HepG2 (cell line): ENCODE measurements around the gene CARD9. TPM values are rescaled to one million over a fixed set of nuclear protein-coding genes. Genes with fewer than 3 reads are reported as not detected.

Experiments used
- ATAC-seq: fragments of 200-7000 bp; cut with Tn5 transposase; 3 replicates; pipeline ENCODE4 v1.9.1; 2020; ENCODE audit warnings: mild to moderate bottlenecking, moderate library complexity
- BruUV-seq: library from RNA; stranded (reverse); fragments of 400-500 nt; replicated peaks from 2 replicates; lab custom pipeline; 2021; lab: Mats Ljungman, UMichigan
- CTCF ChIA-PET: fragments of 300-600 bp; formaldehyde crosslinking; extraction: SDS; loops from one replicate; lab custom pipeline; 2021; ENCODE audit warnings: low total read pairs, inconsistent platforms, low intra/inter-chr PET ratio; lab: Yijun Ruan, JAX
- POLR2A ChIA-PET: fragments of 350-600 bp; sonication (Branson Sonifier 250); formaldehyde crosslinking; loops from one replicate; lab custom pipeline; 2020; ENCODE audit warnings: antibody characterized with exemption, inconsistent platforms; lab: Yijun Ruan, JAX
- DNase-seq: peaks from one replicate; pipeline ENCODE4 v3.0.0-alpha.2; 2015; ENCODE audit warnings: low spot score
- FAIRE-seq: peaks from 3 replicates; lab custom pipeline; 2011; peaks lifted over from hg19 to GRCh38; lab: Jason Lieb, UNC
- H2AFZ ChIP-seq: one replicate; pipeline ENCODE4 v1.6.1; 2011; ENCODE audit warnings: low read length, inconsistent platforms
- H3K27ac ChIP-seq: fragments of 300-600 bp; 3 replicates; pipeline ENCODE4 v1.8.0; 2011; ENCODE audit warnings: mixed run types, mild to moderate bottlenecking, mixed read lengths, low read length, inconsistent platforms; ENCODE audit not compliant: insufficient read depth; ENCODE audit errors: extremely low read length
- H3K27me3 ChIP-seq, 2 experiments: fragments of 200-600 bp in 1 of 2; 2 replicates in 1 of 2; 3 replicates in 1 of 2; pipeline versions ENCODE4 v1.6.0 to v1.8.0; 2011; ENCODE audit warnings: low read length in 2 of 2, mild to moderate bottlenecking in 2 of 2, moderate library complexity in 2 of 2, inconsistent platforms in 1 of 2; ENCODE audit not compliant: insufficient read depth in 2 of 2, control insufficient read depth in 1 of 2
- H3K36me3 ChIP-seq, 2 experiments: fragments of 200-600 bp in 1 of 2; replicated peaks in 1 of 2; 2 replicates in 1 of 2; 3 replicates in 1 of 2; pipeline versions ENCODE4 v1.5.1 to v1.8.0; 2011; ENCODE audit warnings: low read length in 2 of 2, inconsistent platforms in 1 of 2; ENCODE audit not compliant: insufficient read depth in 2 of 2, control insufficient read depth in 1 of 2
- H3K4me1 ChIP-seq: 2 replicates; pipeline ENCODE4 v1.5.1; 2012; ENCODE audit warnings: low read length, inconsistent platforms; ENCODE audit not compliant: insufficient read depth
- H3K4me2 ChIP-seq: 2 replicates; pipeline ENCODE4 v1.6.0; 2011; ENCODE audit warnings: low read depth, low read length, inconsistent platforms
- H3K4me3 ChIP-seq, 3 experiments: fragments of 200-600 bp in 1 of 3; sonication (generic), shearing (Covaris generic) in 1 of 3; replicated peaks in 1 of 3; 2 replicates each; pipeline ENCODE4 v1.5.1; 2011 to 2016; ENCODE audit warnings: low read length in 3 of 3, inconsistent platforms in 2 of 3, low read depth in 2 of 3, mild to moderate bottlenecking in 2 of 3, control low read depth in 1 of 3, mixed read lengths in 1 of 3; ENCODE audit not compliant: insufficient read depth in 1 of 3
- H3K79me2 ChIP-seq: one replicate; pipeline ENCODE4 v1.6.1; 2011; ENCODE audit warnings: low read length, inconsistent platforms; ENCODE audit not compliant: insufficient read depth
- H3K9ac ChIP-seq: 2 replicates; pipeline ENCODE4 v1.6.0; 2011; ENCODE audit warnings: mild to moderate bottlenecking, low read depth, low read length, inconsistent platforms; ENCODE audit not compliant: insufficient read depth
- H3K9me3 ChIP-seq: 2 replicates; pipeline ENCODE4 v1.5.1; 2012; ENCODE audit warnings: mild to moderate bottlenecking, low read length
- H4K20me1 ChIP-seq: 2 replicates; pipeline ENCODE4 v1.6.0; 2011; ENCODE audit warnings: inconsistent platforms, mild to moderate bottlenecking, low read length, moderate library complexity; ENCODE audit not compliant: insufficient read depth
- ASH2L ChIP-seq: fragments of 300-600, 200-600 bp; sonication (generic); IDR thresholded peaks from 2 replicates; pipeline ENCODE4 v1.7.0; 2017; ENCODE audit warnings: low read depth, mild to moderate bottlenecking, moderate library complexity, mixed read lengths, low read length; ENCODE audit not compliant: insufficient read length
- JUN ChIP-seq: sonication (generic); formaldehyde crosslinking; IDR thresholded peaks from 2 replicates; pipeline ENCODE4 v1.4.0; 2020; ENCODE audit warnings: mild to moderate bottlenecking, missing genetic modification reagents
- LCORL ChIP-seq, 2 experiments: fragments of 450-650 bp in 1 of 2; sonication (generic) in 1 of 2; formaldehyde crosslinking in 1 of 2; IDR thresholded peaks; 2 replicates each; pipeline versions ENCODE4 v1.5.0 to v1.6.1; 2017 to 2020; ENCODE audit warnings: antibody characterized with exemption in 1 of 2, missing genetic modification reagents in 1 of 2
- ZFYVE20 ChIP-seq: sonication (generic); formaldehyde crosslinking; IDR thresholded peaks from 2 replicates; pipeline ENCODE4 v1.8.0; 2023; ENCODE audit warnings: low read depth, mild to moderate bottlenecking, moderate library complexity, missing genetic modification reagents, borderline replicate concordance
- ZNF282 ChIP-seq: fragments of 450-650 bp; IDR thresholded peaks from 2 replicates; pipeline ENCODE4 v1.6.1; 2018; ENCODE audit not compliant: partially characterized antibody
- ZSCAN25 ChIP-seq: sonication (generic); formaldehyde crosslinking; IDR thresholded peaks from 2 replicates; pipeline ENCODE4 v1.8.0; 2022; ENCODE audit warnings: mild to moderate bottlenecking, missing genetic modification reagents
- WGBS: methylation state at CpG from one replicate; pipeline ENCODE4 v1.1.6; 2017; ENCODE audit warnings: low lambda C conversion rate; 5-methylcytosine and 5-hydroxymethylcytosine counted together
- in situ Hi-C: cut with HindIII; loops from 2 replicates; pipeline ENCODE4 v1.10.0; 2017; ENCODE audit warnings: low pct_unique_long_range_greater_than_20kb; ENCODE audit not compliant: extremely low pct_ligation_motif_present
- intact Hi-C: fragments of 100-400 bp; cut with micrococcal nuclease; formaldehyde crosslinking; loops from one replicate; pipeline ENCODE4 v1.10.0; 2022; ENCODE audit not compliant: unreplicated experiment
- polyA plus RNA-seq, 8 experiments: library from polyadenylated mRNA; depleted of rRNA in 3 of 8; stranded (reverse) in 7 of 8; unstranded in 1 of 8; fragments of >200 nt; fragmentation: Illumina TruSeq in 4 of 8; extraction: Trizol in 4 of 8; gene quantifications; 2 replicates each; pipeline versions ENCODE4 v1.2.1 to v1.2.3, GENCODE V29; 2011 to 2016; ENCODE audit warnings: low read depth in 4 of 8, missing spikeins in 1 of 8, mixed read lengths in 1 of 8; ENCODE audit not compliant: insufficient read depth in 1 of 8
- total RNA-seq, 5 experiments: library from RNA; depleted of rRNA; stranded (reverse); fragments of >200 nt; fragmentation: Illumina TruSeq; extraction: Trizol; gene quantifications; 2 replicates each; pipeline ENCODE4 v1.2.3, GENCODE V29; 2016; ENCODE audit warnings: low read depth in 1 of 5
- TF ChIP-seq, protein P1 (sequence below): sonication (generic); formaldehyde crosslinking; IDR thresholded peaks from 2 replicates; pipeline ENCODE4 v1.5.0; 2020; ENCODE audit warnings: mild to moderate bottlenecking, missing genetic modification reagents

The CARD9 gene
- total and polyA plus RNA-seq, 2 of the 13 experiments (the other 11 are each of a cell fraction or from before 2014, with no cell fraction given) = 3.3 to 7.4 TPM

- peaks cover 20 to 77% of the 10 kb centered on the region in 2 experiments for H3K27me3 ChIP-seq
- no peaks in the 10 kb centered on the region for H3K9me3 ChIP-seq
- no peaks in the 10 kb centered on the region for H3K36me3 ChIP-seq
- H3K4me2 ChIP-seq = 0 out of 2 replicates have a peak overlapping the region, but pooled peaks have one; percentile 50
- WGBS = 18% methylated on average over 9 of the region's 15 CpGs
- ATAC-seq (peak; percentile 17), FAIRE-seq (no peak), DNase-seq (no peak)
- peak overlapping the region in 2 of 3 experiments; percentile 15 to 47; a peak in 2 of 6 replicates for H3K4me3 ChIP-seq
- BruUV-seq = no TSS peak
- no peak overlapping the region for H3K9ac ChIP-seq
- in situ Hi-C loops (loop anchor here (25.0 kb wide), 1 partner anchor 309 kb away; no protein-coding TSS in a partner anchor), intact Hi-C loops (no loop called here)
- CTCF ChIA-PET = no interaction called here
- no peak overlapping the region for H2AFZ ChIP-seq
- POLR2A ChIA-PET = no interaction called here
- no peak overlapping the region for H3K27ac ChIP-seq
- H3K79me2 ChIP-seq = no peaks in the 10 kb centered on the region
- TF ChIP-seq JUN (no peak), LCORL (IDR thresholded peaks at IDR 0.05) (no peak), LCORL (CRISPR knock-in tag; IDR thresholded peaks at IDR 0.05) (0 out of 2 replicates have a peak, but pooled peaks have one; percentile 20), ZNF282 (no peak), ZFYVE20 (CRISPR knock-in tag) (no peak), ASH2L (no peak), ZSCAN25 (CRISPR knock-in tag) (peak; percentile 49; the same call in 1 of the 2 replicates)
- TF ChIP-seq, protein P1, sequence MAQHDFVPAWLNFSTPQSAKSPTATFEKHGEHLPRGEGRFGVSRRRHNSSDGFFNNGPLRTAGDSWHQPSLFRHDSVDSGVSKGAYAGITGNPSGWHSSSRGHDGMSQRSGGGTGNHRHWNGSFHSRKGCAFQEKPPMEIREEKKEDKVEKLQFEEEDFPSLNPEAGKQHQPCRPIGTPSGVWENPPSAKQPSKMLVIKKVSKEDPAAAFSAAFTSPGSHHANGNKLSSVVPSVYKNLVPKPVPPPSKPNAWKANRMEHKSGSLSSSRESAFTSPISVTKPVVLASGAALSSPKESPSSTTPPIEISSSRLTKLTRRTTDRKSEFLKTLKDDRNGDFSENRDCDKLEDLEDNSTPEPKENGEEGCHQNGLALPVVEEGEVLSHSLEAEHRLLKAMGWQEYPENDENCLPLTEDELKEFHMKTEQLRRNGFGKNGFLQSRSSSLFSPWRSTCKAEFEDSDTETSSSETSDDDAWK (CRISPR knock-in tag) = no peak
- TF ChIP-seq, all 625 proteins: peak for 2
- peaks cover 45% of the 10 kb centered on the region for H3K4me1 ChIP-seq
- H4K20me1 ChIP-seq = no peaks in the 10 kb centered on the region
These were observed 44.8 kb downstream of the CARD9 start for GRCh38 chr9:136328622-136329041.
